Measurements from ENCODE around the gene PRTN3.

PRTN3 gene

GRCh38 chr19:840519-841206 lies at the start of gene PRTN3:
Gene PRTN3, plus strand, starts transcription at chr19:840999. Its CDS starts 10 bp downstream, at chr19:841009.
- no peak for DNase-seq (ENCODE audit: insufficient read length, low spot score)
- FAIRE-seq: no peak
- no peak for TF ChIP-seq POLR2A (IDR thresholded peaks at IDR 0.05; ENCODE audit: low read depth, low read length)

GRCh38 chr19:791007-791566 lies 49.7 kb upstream of the PRTN3 start:
- DNase-seq (ENCODE audit: insufficient read length, low spot score): no peak
- TF ChIP-seq POLR2A (IDR thresholded peaks at IDR 0.05; ENCODE audit: low read depth, low read length): no peak
- no peak for FAIRE-seq

GRCh38 chr19:791567-792305 lies 49.1 kb upstream of the PRTN3 start:
- no peak for TF ChIP-seq POLR2A (IDR thresholded peaks at IDR 0.05; ENCODE audit: low read depth, low read length)
- DNase-seq (ENCODE audit: insufficient read length, low spot score): no peak
- FAIRE-seq: no peak

GRCh38 chr19:792306-792885 lies 48.4 kb upstream of the PRTN3 start:
- DNase-seq (ENCODE audit: insufficient read length, low spot score) (no peak), FAIRE-seq (no peak)
- no peak for TF ChIP-seq POLR2A (IDR thresholded peaks at IDR 0.05; ENCODE audit: low read depth, low read length)

GRCh38 chr19:793806-794205 lies 47.0 kb upstream of the PRTN3 start:
- DNase-seq (ENCODE audit: insufficient read length, low spot score): no peak
- no peak for FAIRE-seq
- no peak for TF ChIP-seq POLR2A (IDR thresholded peaks at IDR 0.05; ENCODE audit: low read depth, low read length)

- FAIRE-seq (no peak), DNase-seq (ENCODE audit: insufficient read length, low spot score) (peak; percentile 15)
- no peak for TF ChIP-seq POLR2A (IDR thresholded peaks at IDR 0.05; ENCODE audit: low read depth, low read length)
Measured at GRCh38 chr19:795073-795611, 45.7 kb upstream of the PRTN3 start.

GRCh38 chr19:795691-796581 lies 44.9 kb upstream of the PRTN3 start:
- no peak for TF ChIP-seq POLR2A (IDR thresholded peaks at IDR 0.05; ENCODE audit: low read depth, low read length)
- DNase-seq (ENCODE audit: insufficient read length, low spot score) (no peak), FAIRE-seq (no peak)

- FAIRE-seq: peak; percentile 83
- DNase-seq (ENCODE audit: insufficient read length, low spot score): peak; percentile 98
- TF ChIP-seq POLR2A (IDR thresholded peaks at IDR 0.05; ENCODE audit: low read depth, low read length): peak; percentile 82
Measured at GRCh38 chr19:796692-797527, 43.9 kb upstream of the PRTN3 start, which contains the start of gene PTBP1. Gene PTBP1, plus strand, starts transcription at chr19:797452. Its CDS starts 46 bp downstream, at chr19:797498.

GRCh38 chr19:797528-798414 lies 43.0 kb upstream of the PRTN3 start:
- TF ChIP-seq POLR2A (IDR thresholded peaks at IDR 0.05; ENCODE audit: low read depth, low read length): peak; percentile 18; the same call in 1 of the 2 replicates
- DNase-seq (ENCODE audit: insufficient read length, low spot score) (peak; percentile 87), FAIRE-seq (no peak)

- DNase-seq (ENCODE audit: insufficient read length, low spot score): no peak
- FAIRE-seq: no peak
- no peak for TF ChIP-seq POLR2A (IDR thresholded peaks at IDR 0.05; ENCODE audit: low read depth, low read length)
Measured at GRCh38 chr19:798415-799075, 42.3 kb upstream of the PRTN3 start.

Data from H54 (cell line).